HepG2 (cell line): ENCODE results near the gene SH3BP5. TPM values are rescaled to one million over a fixed set of nuclear protein-coding genes. Genes with fewer than 3 reads are reported as not detected.

Experiments
- ATAC-seq: fragments of 200-7000 bp; cut with Tn5 transposase; 3 replicates; pipeline ENCODE4 v1.9.1; 2020; ENCODE audit warnings: mild to moderate bottlenecking, moderate library complexity
- BruUV-seq: library from RNA; stranded (reverse); fragments of 400-500 nt; replicated peaks from 2 replicates; lab custom pipeline; 2021; lab: Mats Ljungman, UMichigan
- CTCF ChIA-PET: fragments of 300-600 bp; formaldehyde crosslinking; extraction: SDS; loops from one replicate; lab custom pipeline; 2021; ENCODE audit warnings: low total read pairs, inconsistent platforms, low intra/inter-chr PET ratio; lab: Yijun Ruan, JAX
- POLR2A ChIA-PET: fragments of 350-600 bp; sonication (Branson Sonifier 250); formaldehyde crosslinking; loops from one replicate; lab custom pipeline; 2020; ENCODE audit warnings: antibody characterized with exemption, inconsistent platforms; lab: Yijun Ruan, JAX
- DNase-seq: peaks from one replicate; pipeline ENCODE4 v3.0.0-alpha.2; 2015; ENCODE audit warnings: low spot score
- FAIRE-seq: peaks from 3 replicates; lab custom pipeline; 2011; peaks lifted over from hg19 to GRCh38; lab: Jason Lieb, UNC
- H2AFZ ChIP-seq: one replicate; pipeline ENCODE4 v1.6.1; 2011; ENCODE audit warnings: low read length, inconsistent platforms
- H3K27ac ChIP-seq: fragments of 300-600 bp; 3 replicates; pipeline ENCODE4 v1.8.0; 2011; ENCODE audit warnings: mixed run types, mild to moderate bottlenecking, mixed read lengths, low read length, inconsistent platforms; ENCODE audit not compliant: insufficient read depth; ENCODE audit errors: extremely low read length
- H3K27me3 ChIP-seq, 2 experiments: fragments of 200-600 bp in 1 of 2; 2 replicates in 1 of 2; 3 replicates in 1 of 2; pipeline versions ENCODE4 v1.6.0 to v1.8.0; 2011; ENCODE audit warnings: low read length in 2 of 2, mild to moderate bottlenecking in 2 of 2, moderate library complexity in 2 of 2, inconsistent platforms in 1 of 2; ENCODE audit not compliant: insufficient read depth in 2 of 2, control insufficient read depth in 1 of 2
- H3K36me3 ChIP-seq, 2 experiments: fragments of 200-600 bp in 1 of 2; replicated peaks in 1 of 2; 2 replicates in 1 of 2; 3 replicates in 1 of 2; pipeline versions ENCODE4 v1.5.1 to v1.8.0; 2011; ENCODE audit warnings: low read length in 2 of 2, inconsistent platforms in 1 of 2; ENCODE audit not compliant: insufficient read depth in 2 of 2, control insufficient read depth in 1 of 2
- H3K4me1 ChIP-seq: 2 replicates; pipeline ENCODE4 v1.5.1; 2012; ENCODE audit warnings: low read length, inconsistent platforms; ENCODE audit not compliant: insufficient read depth
- H3K4me2 ChIP-seq: 2 replicates; pipeline ENCODE4 v1.6.0; 2011; ENCODE audit warnings: low read depth, low read length, inconsistent platforms
- H3K4me3 ChIP-seq, 3 experiments: fragments of 200-600 bp in 1 of 3; sonication (generic), shearing (Covaris generic) in 1 of 3; replicated peaks in 1 of 3; 2 replicates each; pipeline ENCODE4 v1.5.1; 2011 to 2016; ENCODE audit warnings: low read length in 3 of 3, inconsistent platforms in 2 of 3, low read depth in 2 of 3, mild to moderate bottlenecking in 2 of 3, control low read depth in 1 of 3, mixed read lengths in 1 of 3; ENCODE audit not compliant: insufficient read depth in 1 of 3
- H3K79me2 ChIP-seq: one replicate; pipeline ENCODE4 v1.6.1; 2011; ENCODE audit warnings: low read length, inconsistent platforms; ENCODE audit not compliant: insufficient read depth
- H3K9ac ChIP-seq: 2 replicates; pipeline ENCODE4 v1.6.0; 2011; ENCODE audit warnings: mild to moderate bottlenecking, low read depth, low read length, inconsistent platforms; ENCODE audit not compliant: insufficient read depth
- H3K9me3 ChIP-seq: 2 replicates; pipeline ENCODE4 v1.5.1; 2012; ENCODE audit warnings: mild to moderate bottlenecking, low read length
- H4K20me1 ChIP-seq: 2 replicates; pipeline ENCODE4 v1.6.0; 2011; ENCODE audit warnings: inconsistent platforms, mild to moderate bottlenecking, low read length, moderate library complexity; ENCODE audit not compliant: insufficient read depth
- ESRRA ChIP-seq: sonication (generic); formaldehyde crosslinking; IDR thresholded peaks from 2 replicates; pipeline ENCODE4 v1.5.1; 2020; ENCODE audit warnings: mild to moderate bottlenecking, low read depth, missing genetic modification reagents
- KMT2A ChIP-seq: sonication (generic); formaldehyde crosslinking; IDR thresholded peaks from 2 replicates; pipeline ENCODE4 v1.4.0; 2020; ENCODE audit warnings: missing genetic modification reagents
- MAFK ChIP-seq, 2 experiments: IDR thresholded peaks in 1 of 2; conservative IDR thresholded peaks in 1 of 2; 2 replicates each; pipeline ENCODE4 v1.6.1; 2011; ENCODE audit warnings: improper control_type of control experiment in 2 of 2, low read length in 2 of 2
- MTA1 ChIP-seq: sonication (generic); formaldehyde crosslinking; IDR thresholded peaks from 2 replicates; pipeline ENCODE4 v1.4.0; 2020; ENCODE audit warnings: missing genetic modification reagents, mild to moderate bottlenecking, borderline replicate concordance
- NFE2L2 ChIP-seq: fragments of 150-350 bp; IDR thresholded peaks from 2 replicates; pipeline ENCODE4 v1.6.1; 2014; ENCODE audit warnings: low read length
- PHB2 ChIP-seq: fragments of 450-650 bp; IDR thresholded peaks from 2 replicates; pipeline ENCODE4 v1.6.1; 2018; ENCODE audit not compliant: partially characterized antibody
- PRPF4 ChIP-seq: fragments of 200-400 bp; formaldehyde crosslinking; IDR thresholded peaks from 2 replicates; pipeline ENCODE4 v1.6.1; 2016; ENCODE audit warnings: low read length, low read depth; ENCODE audit not compliant: poor library complexity, severe bottlenecking
- ZNF232 ChIP-seq: sonication (generic); formaldehyde crosslinking; IDR thresholded peaks from 2 replicates; pipeline ENCODE4 v1.4.0; 2020; ENCODE audit warnings: missing genetic modification reagents, borderline replicate concordance
- WGBS: methylation state at CpG from one replicate; pipeline ENCODE4 v1.1.6; 2017; ENCODE audit warnings: low lambda C conversion rate; 5-methylcytosine and 5-hydroxymethylcytosine counted together
- in situ Hi-C: cut with HindIII; loops from 2 replicates; pipeline ENCODE4 v1.10.0; 2017; ENCODE audit warnings: low pct_unique_long_range_greater_than_20kb; ENCODE audit not compliant: extremely low pct_ligation_motif_present
- intact Hi-C: fragments of 100-400 bp; cut with micrococcal nuclease; formaldehyde crosslinking; loops from one replicate; pipeline ENCODE4 v1.10.0; 2022; ENCODE audit not compliant: unreplicated experiment
- polyA plus RNA-seq, 8 experiments: library from polyadenylated mRNA; depleted of rRNA in 3 of 8; stranded (reverse) in 7 of 8; unstranded in 1 of 8; fragments of >200 nt; fragmentation: Illumina TruSeq in 4 of 8; extraction: Trizol in 4 of 8; gene quantifications; 2 replicates each; pipeline versions ENCODE4 v1.2.1 to v1.2.3, GENCODE V29; 2011 to 2016; ENCODE audit warnings: low read depth in 4 of 8, missing spikeins in 1 of 8, mixed read lengths in 1 of 8; ENCODE audit not compliant: insufficient read depth in 1 of 8
- total RNA-seq, 5 experiments: library from RNA; depleted of rRNA; stranded (reverse); fragments of >200 nt; fragmentation: Illumina TruSeq; extraction: Trizol; gene quantifications; 2 replicates each; pipeline ENCODE4 v1.2.3, GENCODE V29; 2016; ENCODE audit warnings: low read depth in 1 of 5
- TF ChIP-seq, protein P1 (sequence below): sonication (generic); formaldehyde crosslinking; IDR thresholded peaks from 2 replicates; pipeline ENCODE4 v1.8.0; 2022; ENCODE audit warnings: missing genetic modification reagents, low read depth, mild to moderate bottlenecking, borderline replicate concordance
- TF ChIP-seq, protein P2 (sequence below): sonication (generic); formaldehyde crosslinking; IDR thresholded peaks from 2 replicates; pipeline ENCODE4 v1.4.0; 2020; ENCODE audit warnings: missing genetic modification reagents
- TF ChIP-seq, protein P3 (sequence below): IDR thresholded peaks from 2 replicates; pipeline ENCODE4 v1.6.1; 2016; ENCODE audit warnings: low read depth

SH3BP5 gene
- total and polyA plus RNA-seq, 2 of the 13 experiments (the other 11 are each of a cell fraction or from before 2014, with no cell fraction given): 0.09 to 0.16 TPM

DNA sequence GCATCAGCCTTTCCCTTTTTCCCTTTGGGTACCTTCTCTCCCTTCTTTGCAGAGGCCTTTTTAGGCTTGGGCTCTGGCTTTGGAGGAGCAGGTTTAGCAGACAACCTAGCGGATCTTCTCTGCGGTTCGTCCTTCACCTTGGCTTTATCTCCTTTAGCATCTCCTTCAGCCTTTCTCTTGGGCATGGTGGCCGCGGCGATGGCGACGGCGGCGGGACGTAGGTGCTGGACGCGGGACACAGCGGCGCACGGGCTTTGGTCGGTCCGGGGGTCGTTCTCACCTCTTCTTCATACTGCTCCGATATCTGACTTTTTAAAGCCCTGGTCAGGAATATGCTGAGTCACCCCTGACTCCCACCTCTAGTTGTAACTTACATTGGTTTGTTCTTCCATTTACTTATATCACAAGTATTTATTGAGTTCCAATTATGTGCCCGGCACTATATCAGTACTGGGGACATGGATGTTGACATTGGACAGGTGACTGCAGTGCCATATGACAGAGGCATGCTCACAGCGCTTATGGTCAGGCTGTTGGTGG is 43.1 kb upstream of the SH3BP5 start:
- Histone ChIP-seq H3K27ac (no peak overlapping the region), H3K9ac (no peak overlapping the region), H3K27me3 (no peaks in the 10 kb centered on the region), H4K20me1 (no peaks in the 10 kb centered on the region), H3K4me3 (no peak overlapping the region), H3K4me2 (no peak overlapping the region), H3K79me2 (no peaks in the 10 kb centered on the region), H3K36me3 (no peaks in the 10 kb centered on the region), H3K9me3 (no peaks in the 10 kb centered on the region), H3K4me1 (peaks cover 5% of the 10 kb centered on the region; the same call in 1 of the 2 replicates), H2AFZ (no peak overlapping the region)
- no TSS peak for BruUV-seq
- DNase-seq (no peak), ATAC-seq (no peak), FAIRE-seq (no peak)
- in situ Hi-C loops: loop anchor here (5.0 kb wide), 1 partner anchor 103 kb away; no protein-coding TSS in a partner anchor
- POLR2A ChIA-PET: no interaction called here
- intact Hi-C loops: loop anchor here (5.0 kb wide), 1 partner anchor 48 kb away; no protein-coding TSS in a partner anchor
- 86% methylated on average over 22 of the region's 22 CpGs for WGBS
- peak; percentile 89 for TF ChIP-seq NFE2L2
- peak in 1 of 2 experiments; percentile 41; a peak in 2 of 4 replicates for TF ChIP-seq MAFK (conservative IDR thresholded peaks at IDR 0.05 in 1 of 2, IDR thresholded peaks at IDR 0.05 in 1 of 2; ENCODE audit: low read length in 2 of 2)
- no peak for TF ChIP-seq KMT2A (CRISPR knock-in tag)
- CTCF ChIA-PET: no interaction called here

DNA sequence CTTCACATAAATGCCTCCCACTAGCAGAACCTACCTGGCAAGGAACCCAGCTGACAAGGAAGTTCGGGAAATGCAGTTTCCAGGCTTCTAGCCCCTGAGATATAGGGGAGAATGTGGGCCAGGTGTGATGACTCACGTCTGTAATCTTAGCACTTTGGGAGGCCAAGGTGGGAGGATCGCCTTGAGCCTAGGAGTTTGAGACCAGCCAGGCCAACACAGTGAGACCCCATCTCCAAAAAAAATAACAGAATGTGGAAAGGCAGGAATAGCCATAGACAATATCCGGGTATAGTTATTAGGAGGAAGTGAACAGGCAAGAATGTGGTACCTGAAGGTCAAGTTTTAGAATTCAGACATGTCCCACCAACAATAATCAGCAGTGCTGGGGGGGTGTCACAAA is 40.5 kb upstream of the SH3BP5 start:
- in situ Hi-C loops (no loop called here), intact Hi-C loops (no loop called here)
- Histone ChIP-seq H3K9ac (no peak overlapping the region), H3K4me2 (no peak overlapping the region), H3K4me3 (no peak overlapping the region), H3K27ac (no peak overlapping the region), H3K36me3 (no peaks in the 10 kb centered on the region), H4K20me1 (no peaks in the 10 kb centered on the region), H3K4me1 (peaks cover 3% of the 10 kb centered on the region; the same call in 1 of the 2 replicates), H3K27me3 (peaks cover 0 to 7% of the 10 kb centered on the region in 2 experiments; a peak in 1 of 5 replicates), H2AFZ (no peak overlapping the region), H3K9me3 (no peaks in the 10 kb centered on the region), H3K79me2 (no peaks in the 10 kb centered on the region)
- no peak for FAIRE-seq
- ATAC-seq: no peak
- no TSS peak for BruUV-seq
- WGBS: 10% methylated on average over 4 of the region's 4 CpGs
- DNase-seq: no peak
- ChIA-PET POLR2A (no interaction called here), CTCF (no interaction called here)
- TF ChIP-seq PHB2 (no peak), ESRRA (CRISPR knock-in tag) (no peak), ZNF232 (no peak), PRPF4 (no peak), MTA1 (CRISPR knock-in tag) (no peak)
- TF ChIP-seq, protein P1, sequence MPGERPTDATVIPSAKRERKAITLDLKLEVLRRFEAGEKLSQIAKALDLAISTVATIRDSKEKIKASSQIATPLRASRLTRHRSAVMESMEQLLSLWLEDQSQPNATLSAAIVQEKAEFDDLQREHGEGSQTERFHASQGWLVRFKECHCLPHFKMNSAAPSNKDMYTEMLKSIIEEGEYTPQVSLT (CRISPR knock-in tag): no peak
- TF ChIP-seq, protein P2, sequence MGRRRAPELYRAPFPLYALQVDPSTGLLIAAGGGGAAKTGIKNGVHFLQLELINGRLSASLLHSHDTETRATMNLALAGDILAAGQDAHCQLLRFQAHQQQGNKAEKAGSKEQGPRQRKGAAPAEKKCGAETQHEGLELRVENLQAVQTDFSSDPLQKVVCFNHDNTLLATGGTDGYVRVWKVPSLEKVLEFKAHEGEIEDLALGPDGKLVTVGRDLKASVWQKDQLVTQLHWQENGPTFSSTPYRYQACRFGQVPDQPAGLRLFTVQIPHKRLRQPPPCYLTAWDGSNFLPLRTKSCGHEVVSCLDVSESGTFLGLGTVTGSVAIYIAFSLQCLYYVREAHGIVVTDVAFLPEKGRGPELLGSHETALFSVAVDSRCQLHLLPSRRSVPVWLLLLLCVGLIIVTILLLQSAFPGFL (CRISPR knock-in tag): no peak
- TF ChIP-seq, protein P3, sequence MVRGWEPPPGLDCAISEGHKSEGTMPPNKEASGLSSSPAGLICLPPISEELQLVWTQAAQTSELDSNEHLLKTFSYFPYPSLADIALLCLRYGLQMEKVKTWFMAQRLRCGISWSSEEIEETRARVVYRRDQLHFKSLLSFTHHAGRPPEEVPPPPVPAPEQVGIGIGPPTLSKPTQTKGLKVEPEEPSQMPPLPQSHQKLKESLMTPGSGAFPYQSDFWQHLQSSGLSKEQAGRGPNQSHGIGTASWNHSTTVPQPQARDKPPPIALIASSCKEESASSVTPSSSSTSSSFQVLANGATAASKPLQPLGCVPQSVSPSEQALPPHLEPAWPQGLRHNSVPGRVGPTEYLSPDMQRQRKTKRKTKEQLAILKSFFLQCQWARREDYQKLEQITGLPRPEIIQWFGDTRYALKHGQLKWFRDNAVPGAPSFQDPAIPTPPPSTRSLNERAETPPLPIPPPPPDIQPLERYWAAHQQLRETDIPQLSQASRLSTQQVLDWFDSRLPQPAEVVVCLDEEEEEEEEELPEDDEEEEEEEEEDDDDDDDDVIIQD (CRISPR knock-in tag): no peak
